WTC11 (cell line): ENCODE data around the gene SLC41A3.

ENCODE experiments used
- ATF6 ChIP-seq: sonication (generic); formaldehyde crosslinking; IDR thresholded peaks from 2 replicates; pipeline ENCODE4 v1.8.1; 2023; ENCODE audit warnings: mild to moderate bottlenecking, missing genetic modification reagents
- CTCF ChIP-seq: fragments of 200-600 bp; IDR thresholded peaks from 2 replicates; pipeline ENCODE4 v1.8.0; 2022; ENCODE audit warnings: antibody characterized with exemption
- ELF4 ChIP-seq: sonication (generic); formaldehyde crosslinking; IDR thresholded peaks from 2 replicates; pipeline ENCODE4 v1.8.1; 2022; ENCODE audit warnings: low read depth, mild to moderate bottlenecking, moderate library complexity, missing genetic modification reagents
- MAX ChIP-seq: sonication (generic); formaldehyde crosslinking; IDR thresholded peaks from 2 replicates; pipeline ENCODE4 v1.8.0; 2022; ENCODE audit warnings: mild to moderate bottlenecking, missing genetic modification reagents
- NR1H2 ChIP-seq: sonication (generic); formaldehyde crosslinking; IDR thresholded peaks from 2 replicates; pipeline ENCODE4 v1.9.0; 2021; ENCODE audit warnings: mild to moderate bottlenecking, moderate library complexity, missing genetic modification reagents
- OVOL2 ChIP-seq: fragments of 250-450 bp; sonication (Bioruptor Pico); IDR thresholded peaks from 2 replicates; pipeline ENCODE4 v1.9.0; 2021; ENCODE audit warnings: mild to moderate bottlenecking, borderline replicate concordance
- SMAD3 ChIP-seq: sonication (generic); formaldehyde crosslinking; IDR thresholded peaks from 2 replicates; pipeline ENCODE4 v1.8.0; 2022; ENCODE audit warnings: missing genetic modification reagents, mild to moderate bottlenecking, borderline replicate concordance
- ZBTB21 ChIP-seq: sonication (generic); formaldehyde crosslinking; IDR thresholded peaks from 2 replicates; pipeline ENCODE4 v1.8.1; 2023; ENCODE audit warnings: mild to moderate bottlenecking, missing genetic modification reagents, borderline replicate concordance
- ZNF263 ChIP-seq: sonication (generic); formaldehyde crosslinking; IDR thresholded peaks from 2 replicates; pipeline ENCODE4 v1.8.1; 2022; ENCODE audit warnings: low read depth, mild to moderate bottlenecking, moderate library complexity, missing genetic modification reagents
- ZNF423 ChIP-seq: fragments of 250-450 bp; sonication (Bioruptor Pico); IDR thresholded peaks from 2 replicates; pipeline ENCODE4 v2.1.2; 2022; ENCODE audit warnings: mild to moderate bottlenecking, moderate library complexity
- TF ChIP-seq, protein P1 (sequence below): sonication (generic); formaldehyde crosslinking; IDR thresholded peaks from 2 replicates; pipeline ENCODE4 v1.8.1; 2022; ENCODE audit warnings: mild to moderate bottlenecking, moderate library complexity, missing genetic modification reagents
- TF ChIP-seq, protein P2 (sequence below): sonication (generic); formaldehyde crosslinking; IDR thresholded peaks from 2 replicates; pipeline ENCODE4 v1.8.0; 2023; ENCODE audit warnings: missing genetic modification reagents
- TF ChIP-seq, protein P3 (sequence below): sonication (generic); formaldehyde crosslinking; IDR thresholded peaks from 2 replicates; pipeline ENCODE4 v1.8.1; 2023; ENCODE audit warnings: mild to moderate bottlenecking, missing genetic modification reagents, moderate library complexity

GRCh38 chr3:126126286-126126685 is 42.4 kb upstream of the SLC41A3 start:
- no peak for TF ChIP-seq SMAD3 (CRISPR knock-in tag)
- no peak for TF ChIP-seq CTCF
- no peak for TF ChIP-seq ATF6 (CRISPR knock-in tag)
- TF ChIP-seq, protein P1, sequence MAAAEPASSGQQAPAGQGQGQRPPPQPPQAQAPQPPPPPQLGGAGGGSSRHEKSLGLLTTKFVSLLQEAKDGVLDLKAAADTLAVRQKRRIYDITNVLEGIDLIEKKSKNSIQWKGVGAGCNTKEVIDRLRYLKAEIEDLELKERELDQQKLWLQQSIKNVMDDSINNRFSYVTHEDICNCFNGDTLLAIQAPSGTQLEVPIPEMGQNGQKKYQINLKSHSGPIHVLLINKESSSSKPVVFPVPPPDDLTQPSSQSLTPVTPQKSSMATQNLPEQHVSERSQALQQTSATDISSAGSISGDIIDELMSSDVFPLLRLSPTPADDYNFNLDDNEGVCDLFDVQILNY (CRISPR knock-in tag): no peak
- TF ChIP-seq MAX (CRISPR knock-in tag): no peak
- TF ChIP-seq NR1H2 (CRISPR knock-in tag): no peak
- no peak for TF ChIP-seq OVOL2 (CRISPR knock-in tag)
- no peak for TF ChIP-seq ZNF423 (CRISPR knock-in tag)
- TF ChIP-seq ZBTB21 (CRISPR knock-in tag): no peak
- TF ChIP-seq, protein P2, sequence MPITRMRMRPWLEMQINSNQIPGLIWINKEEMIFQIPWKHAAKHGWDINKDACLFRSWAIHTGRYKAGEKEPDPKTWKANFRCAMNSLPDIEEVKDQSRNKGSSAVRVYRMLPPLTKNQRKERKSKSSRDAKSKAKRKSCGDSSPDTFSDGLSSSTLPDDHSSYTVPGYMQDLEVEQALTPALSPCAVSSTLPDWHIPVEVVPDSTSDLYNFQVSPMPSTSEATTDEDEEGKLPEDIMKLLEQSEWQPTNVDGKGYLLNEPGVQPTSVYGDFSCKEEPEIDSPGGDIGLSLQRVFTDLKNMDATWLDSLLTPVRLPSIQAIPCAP: no peak
- TF ChIP-seq, protein P3, sequence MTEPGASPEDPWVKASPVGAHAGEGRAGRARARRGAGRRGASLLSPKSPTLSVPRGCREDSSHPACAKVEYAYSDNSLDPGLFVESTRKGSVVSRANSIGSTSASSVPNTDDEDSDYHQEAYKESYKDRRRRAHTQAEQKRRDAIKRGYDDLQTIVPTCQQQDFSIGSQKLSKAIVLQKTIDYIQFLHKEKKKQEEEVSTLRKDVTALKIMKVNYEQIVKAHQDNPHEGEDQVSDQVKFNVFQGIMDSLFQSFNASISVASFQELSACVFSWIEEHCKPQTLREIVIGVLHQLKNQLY (CRISPR knock-in tag): no peak
- no peak for TF ChIP-seq ZNF263
- no peak for TF ChIP-seq ELF4 (CRISPR knock-in tag)
